Measurements from ENCODE around the gene TRIM63. TPM values are rescaled to one million over a fixed set of nuclear protein-coding genes. Genes with fewer than 3 reads are reported as not detected.

Gene TRIM63
- total RNA-seq, 1 experiment from 2014 or later = not detected

DNA sequence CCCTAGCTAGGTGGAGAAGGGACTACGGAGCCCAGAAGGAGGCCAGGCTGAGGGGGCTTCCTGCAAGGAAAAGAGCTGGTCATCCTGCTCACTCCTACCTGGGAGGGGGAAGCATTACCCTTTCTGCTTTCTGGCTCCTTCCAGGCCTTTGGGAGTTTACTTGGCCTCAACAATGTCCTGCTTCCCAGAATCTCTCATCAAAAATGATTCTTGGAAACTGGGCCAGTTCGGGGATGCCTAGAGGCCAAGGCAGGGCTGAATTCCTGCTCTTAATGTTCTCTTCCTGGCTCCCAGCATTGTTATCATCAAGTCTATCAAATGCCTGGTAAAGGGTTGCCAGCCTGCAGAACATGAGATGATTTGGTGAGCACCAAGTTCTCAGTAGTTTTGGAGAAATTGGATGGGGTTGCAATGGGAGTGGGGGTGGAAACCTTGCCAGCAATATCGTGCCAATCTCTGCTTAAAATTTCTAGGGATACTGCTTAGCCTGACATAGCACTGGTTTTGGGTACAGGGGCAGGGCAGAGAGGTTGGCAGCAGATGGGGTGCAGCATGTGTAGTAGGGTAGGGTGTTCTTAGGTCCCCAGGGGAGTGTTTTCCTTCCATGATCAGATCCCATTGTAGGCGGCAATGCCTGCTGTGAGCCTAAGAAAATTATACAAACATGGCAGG, 61.9 kb downstream of the TRIM63 start:
- POLR2A ChIA-PET = no interaction called here
- Mint-ChIP-seq H3K4me1 (peaks cover 15% of the 10 kb centered on the region), H3K27me3 (ENCODE audit: low read depth) (no peaks in the 10 kb centered on the region; the same call in 1 of the 2 replicates), H3K27ac (no peak overlapping the region), H3K4me3 (no peak overlapping the region), H3K9me3 (no peaks in the 10 kb centered on the region), H3K36me3 (no peaks in the 10 kb centered on the region)
- CTCF ChIA-PET = interaction anchor here (1.0 to 3.1 kb wide), 5 partner anchors 12 to 110 kb away, joined by 3 to 23 read pairs (median 8); no protein-coding TSS in a partner anchor
- ATAC-seq (no peak), DNase-seq (ENCODE audit: low spot score) (no peak)
- TF ChIP-seq MXD4 (CRISPR knock-in tag; IDR thresholded peaks at IDR 0.05; ENCODE audit: borderline replicate concordance) (no peak), ZBTB21 (CRISPR knock-in tag; IDR thresholded peaks at IDR 0.05; ENCODE audit: borderline replicate concordance) (no peak), NR1H2 (CRISPR knock-in tag; IDR thresholded peaks at IDR 0.05) (no peak), ZNF416 (CRISPR knock-in tag; IDR thresholded peaks at IDR 0.05) (no peak), ZNF317 (CRISPR knock-in tag; IDR thresholded peaks at IDR 0.05; ENCODE audit: borderline replicate concordance, low read depth) (no peak), ZNF121 (CRISPR knock-in tag; IDR thresholded peaks at IDR 0.05) (no peak)
- TF ChIP-seq, protein P1, sequence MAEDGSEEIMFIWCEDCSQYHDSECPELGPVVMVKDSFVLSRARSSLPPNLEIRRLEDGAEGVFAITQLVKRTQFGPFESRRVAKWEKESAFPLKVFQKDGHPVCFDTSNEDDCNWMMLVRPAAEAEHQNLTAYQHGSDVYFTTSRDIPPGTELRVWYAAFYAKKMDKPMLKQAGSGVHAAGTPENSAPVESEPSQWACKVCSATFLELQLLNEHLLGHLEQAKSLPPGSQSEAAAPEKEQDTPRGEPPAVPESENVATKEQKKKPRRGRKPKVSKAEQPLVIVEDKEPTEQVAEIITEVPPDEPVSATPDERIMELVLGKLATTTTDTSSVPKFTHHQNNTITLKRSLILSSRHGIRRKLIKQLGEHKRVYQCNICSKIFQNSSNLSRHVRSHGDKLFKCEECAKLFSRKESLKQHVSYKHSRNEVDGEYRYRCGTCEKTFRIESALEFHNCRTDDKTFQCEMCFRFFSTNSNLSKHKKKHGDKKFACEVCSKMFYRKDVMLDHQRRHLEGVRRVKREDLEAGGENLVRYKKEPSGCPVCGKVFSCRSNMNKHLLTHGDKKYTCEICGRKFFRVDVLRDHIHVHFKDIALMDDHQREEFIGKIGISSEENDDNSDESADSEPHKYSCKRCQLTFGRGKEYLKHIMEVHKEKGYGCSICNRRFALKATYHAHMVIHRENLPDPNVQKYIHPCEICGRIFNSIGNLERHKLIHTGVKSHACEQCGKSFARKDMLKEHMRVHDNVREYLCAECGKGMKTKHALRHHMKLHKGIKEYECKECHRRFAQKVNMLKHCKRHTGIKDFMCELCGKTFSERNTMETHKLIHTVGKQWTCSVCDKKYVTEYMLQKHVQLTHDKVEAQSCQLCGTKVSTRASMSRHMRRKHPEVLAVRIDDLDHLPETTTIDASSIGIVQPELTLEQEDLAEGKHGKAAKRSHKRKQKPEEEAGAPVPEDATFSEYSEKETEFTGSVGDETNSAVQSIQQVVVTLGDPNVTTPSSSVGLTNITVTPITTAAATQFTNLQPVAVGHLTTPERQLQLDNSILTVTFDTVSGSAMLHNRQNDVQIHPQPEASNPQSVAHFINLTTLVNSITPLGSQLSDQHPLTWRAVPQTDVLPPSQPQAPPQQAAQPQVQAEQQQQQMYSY (CRISPR knock-in tag; IDR thresholded peaks at IDR 0.05) = no peak
- TF ChIP-seq, protein P2, sequence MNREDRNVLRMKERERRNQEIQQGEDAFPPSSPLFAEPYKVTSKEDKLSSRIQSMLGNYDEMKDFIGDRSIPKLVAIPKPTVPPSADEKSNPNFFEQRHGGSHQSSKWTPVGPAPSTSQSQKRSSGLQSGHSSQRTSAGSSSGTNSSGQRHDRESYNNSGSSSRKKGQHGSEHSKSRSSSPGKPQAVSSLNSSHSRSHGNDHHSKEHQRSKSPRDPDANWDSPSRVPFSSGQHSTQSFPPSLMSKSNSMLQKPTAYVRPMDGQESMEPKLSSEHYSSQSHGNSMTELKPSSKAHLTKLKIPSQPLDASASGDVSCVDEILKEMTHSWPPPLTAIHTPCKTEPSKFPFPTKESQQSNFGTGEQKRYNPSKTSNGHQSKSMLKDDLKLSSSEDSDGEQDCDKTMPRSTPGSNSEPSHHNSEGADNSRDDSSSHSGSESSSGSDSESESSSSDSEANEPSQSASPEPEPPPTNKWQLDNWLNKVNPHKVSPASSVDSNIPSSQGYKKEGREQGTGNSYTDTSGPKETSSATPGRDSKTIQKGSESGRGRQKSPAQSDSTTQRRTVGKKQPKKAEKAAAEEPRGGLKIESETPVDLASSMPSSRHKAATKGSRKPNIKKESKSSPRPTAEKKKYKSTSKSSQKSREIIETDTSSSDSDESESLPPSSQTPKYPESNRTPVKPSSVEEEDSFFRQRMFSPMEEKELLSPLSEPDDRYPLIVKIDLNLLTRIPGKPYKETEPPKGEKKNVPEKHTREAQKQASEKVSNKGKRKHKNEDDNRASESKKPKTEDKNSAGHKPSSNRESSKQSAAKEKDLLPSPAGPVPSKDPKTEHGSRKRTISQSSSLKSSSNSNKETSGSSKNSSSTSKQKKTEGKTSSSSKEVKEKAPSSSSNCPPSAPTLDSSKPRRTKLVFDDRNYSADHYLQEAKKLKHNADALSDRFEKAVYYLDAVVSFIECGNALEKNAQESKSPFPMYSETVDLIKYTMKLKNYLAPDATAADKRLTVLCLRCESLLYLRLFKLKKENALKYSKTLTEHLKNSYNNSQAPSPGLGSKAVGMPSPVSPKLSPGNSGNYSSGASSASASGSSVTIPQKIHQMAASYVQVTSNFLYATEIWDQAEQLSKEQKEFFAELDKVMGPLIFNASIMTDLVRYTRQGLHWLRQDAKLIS (CRISPR knock-in tag; IDR thresholded peaks at IDR 0.05; ENCODE audit: borderline replicate concordance) = no peak

DNA sequence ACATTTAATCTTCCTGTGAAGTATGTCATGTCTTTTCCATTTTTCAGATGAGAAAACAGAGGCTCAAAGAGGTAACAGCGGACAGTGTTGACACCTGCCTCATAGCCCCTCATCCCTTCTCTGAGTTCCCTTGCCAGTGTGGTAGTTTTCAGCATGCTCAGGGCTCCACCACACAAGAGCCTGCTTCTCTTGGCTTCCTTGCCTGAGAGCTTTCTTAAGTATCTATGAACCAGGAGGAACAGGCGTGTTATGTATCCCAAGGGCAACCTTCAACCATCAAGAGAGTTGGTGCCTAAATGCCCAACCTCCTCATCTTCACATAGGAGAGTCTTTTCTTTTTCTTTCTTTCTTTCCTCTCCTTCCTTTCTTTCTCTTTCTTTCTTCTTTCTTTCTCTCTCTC, 63.7 kb downstream of the TRIM63 start:
- TF ChIP-seq, protein P3, sequence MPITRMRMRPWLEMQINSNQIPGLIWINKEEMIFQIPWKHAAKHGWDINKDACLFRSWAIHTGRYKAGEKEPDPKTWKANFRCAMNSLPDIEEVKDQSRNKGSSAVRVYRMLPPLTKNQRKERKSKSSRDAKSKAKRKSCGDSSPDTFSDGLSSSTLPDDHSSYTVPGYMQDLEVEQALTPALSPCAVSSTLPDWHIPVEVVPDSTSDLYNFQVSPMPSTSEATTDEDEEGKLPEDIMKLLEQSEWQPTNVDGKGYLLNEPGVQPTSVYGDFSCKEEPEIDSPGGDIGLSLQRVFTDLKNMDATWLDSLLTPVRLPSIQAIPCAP (CRISPR knock-in tag; IDR thresholded peaks at IDR 0.05) = no peak
- TF ChIP-seq GABPB1 (CRISPR knock-in tag; IDR thresholded peaks at IDR 0.05) = no peak
- no peak for TF ChIP-seq ZNF219 (CRISPR knock-in tag; IDR thresholded peaks at IDR 0.05; ENCODE audit: borderline replicate concordance)
- TF ChIP-seq, protein P4, sequence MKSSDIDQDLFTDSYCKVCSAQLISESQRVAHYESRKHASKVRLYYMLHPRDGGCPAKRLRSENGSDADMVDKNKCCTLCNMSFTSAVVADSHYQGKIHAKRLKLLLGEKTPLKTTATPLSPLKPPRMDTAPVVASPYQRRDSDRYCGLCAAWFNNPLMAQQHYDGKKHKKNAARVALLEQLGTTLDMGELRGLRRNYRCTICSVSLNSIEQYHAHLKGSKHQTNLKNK (CRISPR knock-in tag; IDR thresholded peaks at IDR 0.05) = no peak
- TF ChIP-seq NR1H2 (CRISPR knock-in tag; IDR thresholded peaks at IDR 0.05) = no peak
- TF ChIP-seq OVOL2 (CRISPR knock-in tag; IDR thresholded peaks at IDR 0.05; ENCODE audit: borderline replicate concordance) = no peak
- TF ChIP-seq, protein P5, sequence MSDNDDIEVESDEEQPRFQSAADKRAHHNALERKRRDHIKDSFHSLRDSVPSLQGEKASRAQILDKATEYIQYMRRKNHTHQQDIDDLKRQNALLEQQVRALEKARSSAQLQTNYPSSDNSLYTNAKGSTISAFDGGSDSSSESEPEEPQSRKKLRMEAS (CRISPR knock-in tag; IDR thresholded peaks at IDR 0.05) = no peak
- no peak for TF ChIP-seq TCF7 (CRISPR knock-in tag; IDR thresholded peaks at IDR 0.05; ENCODE audit: low read depth)
- no peak for TF ChIP-seq GRHL2 (CRISPR knock-in tag; IDR thresholded peaks at IDR 0.05; ENCODE audit: insufficient replicate concordance, severe bottlenecking)
- TF ChIP-seq, protein P6, sequence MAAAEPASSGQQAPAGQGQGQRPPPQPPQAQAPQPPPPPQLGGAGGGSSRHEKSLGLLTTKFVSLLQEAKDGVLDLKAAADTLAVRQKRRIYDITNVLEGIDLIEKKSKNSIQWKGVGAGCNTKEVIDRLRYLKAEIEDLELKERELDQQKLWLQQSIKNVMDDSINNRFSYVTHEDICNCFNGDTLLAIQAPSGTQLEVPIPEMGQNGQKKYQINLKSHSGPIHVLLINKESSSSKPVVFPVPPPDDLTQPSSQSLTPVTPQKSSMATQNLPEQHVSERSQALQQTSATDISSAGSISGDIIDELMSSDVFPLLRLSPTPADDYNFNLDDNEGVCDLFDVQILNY (CRISPR knock-in tag; IDR thresholded peaks at IDR 0.05) = no peak
- TF ChIP-seq ZBTB21 (CRISPR knock-in tag; IDR thresholded peaks at IDR 0.05; ENCODE audit: borderline replicate concordance) = no peak
- Mint-ChIP-seq H3K36me3 (no peaks in the 10 kb centered on the region), H3K9me3 (no peaks in the 10 kb centered on the region), H3K4me1 (peaks cover 11% of the 10 kb centered on the region), H3K27ac (no peak overlapping the region), H3K27me3 (ENCODE audit: low read depth) (no peaks in the 10 kb centered on the region; the same call in 1 of the 2 replicates), H3K4me3 (no peak overlapping the region)
- DNase-seq (ENCODE audit: low spot score) = no peak
- no peak for ATAC-seq
- ChIA-PET POLR2A (no interaction called here), CTCF (interaction anchor here (1.0 to 3.1 kb wide), 7 partner anchors 14 to 193 kb away, joined by 4 to 23 read pairs (median 8); partner anchors contain the start of gene EXTL1)
